Smooth muscle cell (in vitro differentiated cells): ENCODE data around the gene SERTAD3. TPM values are rescaled to one million over a fixed set of nuclear protein-coding genes. Genes with fewer than 3 reads are reported as not detected.

Experiments
- DNase-seq: peaks from one replicate; lab custom pipeline; 2025; ENCODE audit not compliant: unreplicated experiment; lab: John Stamatoyannopoulos, UW
- H2AFZ ChIP-seq: fragments of 200-600 bp; sonication (generic); 2 replicates; pipeline ENCODE4 v1.6.0; 2016; ENCODE audit warnings: antibody characterized with exemption, low read depth, mild to moderate bottlenecking
- H3F3A ChIP-seq: fragments of 200-600 bp; sonication (generic); 2 replicates; pipeline ENCODE4 v1.6.0; 2017; ENCODE audit warnings: antibody characterized with exemption, low read depth
- H3K27ac ChIP-seq: fragments of 200-600 bp; sonication (generic); 2 replicates; pipeline ENCODE4 v1.5.1; 2016; ENCODE audit warnings: low read depth, mild to moderate bottlenecking
- H3K27me3 ChIP-seq: fragments of 200-600 bp; sonication (generic); 2 replicates; pipeline ENCODE4 v1.6.1; 2016; ENCODE audit warnings: low read depth, mild to moderate bottlenecking
- H3K36me3 ChIP-seq: fragments of 200-600 bp; sonication (generic); 2 replicates; pipeline ENCODE4 v1.5.1; 2016; ENCODE audit warnings: low read depth
- H3K4me1 ChIP-seq: fragments of 200-600 bp; sonication (generic); 2 replicates; pipeline ENCODE4 v1.5.1; 2016; ENCODE audit warnings: low read depth
- H3K4me2 ChIP-seq: fragments of 200-600 bp; sonication (generic); 2 replicates; pipeline ENCODE4 v1.6.0; 2016; ENCODE audit warnings: mild to moderate bottlenecking
- H3K4me3 ChIP-seq: fragments of 200-600 bp; sonication (generic); 2 replicates; pipeline ENCODE4 v1.5.1; 2016; ENCODE audit warnings: mild to moderate bottlenecking
- H3K79me2 ChIP-seq: fragments of 200-600 bp; sonication (generic); 2 replicates; pipeline ENCODE4 v1.6.0; 2016; ENCODE audit warnings: low read depth, mild to moderate bottlenecking
- H3K9ac ChIP-seq: fragments of 200-600 bp; sonication (generic); 2 replicates; pipeline ENCODE4 v1.6.0; 2016; ENCODE audit warnings: low read depth
- H3K9me3 ChIP-seq: fragments of 200-600 bp; sonication (generic); replicated peaks from 2 replicates; pipeline ENCODE4 v1.5.1; 2016; ENCODE audit warnings: low read depth
- H4K20me1 ChIP-seq: fragments of 200-600 bp; sonication (generic); 2 replicates; pipeline ENCODE4 v1.6.0; 2016; ENCODE audit warnings: low read depth
- WGBS: methylation state at CpG from one replicate; pipeline ENCODE4 v1.1.7; 2016; ENCODE audit warnings: low lambda C conversion rate; 5-methylcytosine and 5-hydroxymethylcytosine counted together
- polyA plus RNA-seq: library from polyadenylated mRNA; unstranded; fragments of >200 nt; fragmentation: Nextera tagmentation; extraction: Ambion mirVana; gene quantifications from 2 replicates; pipeline ENCODE4 v1.2.1, GENCODE V29; 2016
- total RNA-seq: library from RNA; depleted of rRNA; stranded (reverse); fragments of >200 nt; gene quantifications from 2 replicates; pipeline ENCODE4 v1.2.3, GENCODE V29; 2014
- TF ChIP-seq, protein P1 (sequence below): fragments of 200-600 bp; sonication (generic); IDR thresholded peaks from 2 replicates; pipeline ENCODE4 v1.5.1; 2017; ENCODE audit warnings: borderline replicate concordance, mild to moderate bottlenecking, antibody characterized with exemption; ENCODE audit not compliant: insufficient read depth, poor library complexity, severe bottlenecking

SERTAD3 gene
- total and polyA plus RNA-seq, 2 experiments from 2014 or later, result 43.1 to 82.9 TPM

DNA sequence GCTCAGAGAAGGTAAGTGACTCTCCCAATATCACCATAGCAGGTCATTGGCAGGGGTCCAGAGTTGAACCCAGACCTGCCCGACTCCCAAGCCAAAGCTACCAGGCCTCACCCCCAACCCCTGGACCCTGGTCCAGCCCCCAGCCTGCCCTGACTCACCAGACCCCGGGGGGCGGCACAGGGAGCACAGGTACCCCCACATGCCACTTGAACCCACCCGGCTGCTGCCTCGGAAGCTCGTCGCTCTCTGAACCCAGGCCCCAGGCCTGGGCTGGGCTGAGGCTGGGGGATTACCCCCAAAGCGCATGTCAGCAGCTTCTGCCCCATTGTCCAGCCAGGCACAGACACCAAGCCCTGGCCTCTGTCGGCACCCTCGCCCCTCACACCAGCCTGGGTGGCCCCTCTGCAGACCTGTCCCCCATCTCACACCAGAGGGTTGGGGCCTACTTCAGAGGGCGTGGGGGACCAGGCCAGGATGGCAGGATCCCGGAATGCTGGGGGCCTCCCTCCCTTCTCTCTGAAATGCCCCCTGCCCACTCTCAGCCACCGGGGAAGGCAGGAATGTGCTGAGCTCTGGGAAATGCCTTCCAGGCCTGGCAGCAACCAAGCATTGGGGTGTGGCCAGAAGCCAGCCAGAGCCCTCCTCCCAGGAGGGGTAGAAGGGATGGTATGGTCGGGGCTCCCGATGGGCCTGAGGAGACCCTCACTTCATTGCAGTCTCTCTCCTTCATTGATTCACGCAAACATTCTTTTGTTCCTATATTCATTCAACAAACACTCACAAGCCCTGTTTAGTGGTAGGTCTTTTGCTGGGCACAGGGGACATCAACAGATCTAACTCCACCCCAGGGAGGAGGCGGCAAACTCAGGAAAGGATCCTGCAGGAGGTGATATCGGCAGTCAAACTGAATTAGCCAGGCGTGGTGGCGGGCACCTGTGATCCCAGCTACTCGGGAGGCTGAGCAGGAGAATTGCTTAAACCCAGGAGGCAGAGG is 29.3 kb downstream of the SERTAD3 start:
- WGBS, result 84% methylated on average over 21 of the region's 21 CpGs
- H3K4me3 ChIP-seq, result no peak overlapping the region
- no peak for DNase-seq
- peaks cover 11% of the 10 kb centered on the region for H3K4me1 ChIP-seq
- H3K9ac ChIP-seq, result no peak overlapping the region
- no peaks in the 10 kb centered on the region for H3K79me2 ChIP-seq
- H3K27me3 ChIP-seq, result no peaks in the 10 kb centered on the region
- no peak overlapping the region for H3K27ac ChIP-seq
- no peaks in the 10 kb centered on the region for H3K9me3 ChIP-seq
- H2AFZ ChIP-seq, result no peak overlapping the region
- no peaks in the 10 kb centered on the region for H4K20me1 ChIP-seq
- no peak overlapping the region for H3K4me2 ChIP-seq
- TF ChIP-seq, protein P1, sequence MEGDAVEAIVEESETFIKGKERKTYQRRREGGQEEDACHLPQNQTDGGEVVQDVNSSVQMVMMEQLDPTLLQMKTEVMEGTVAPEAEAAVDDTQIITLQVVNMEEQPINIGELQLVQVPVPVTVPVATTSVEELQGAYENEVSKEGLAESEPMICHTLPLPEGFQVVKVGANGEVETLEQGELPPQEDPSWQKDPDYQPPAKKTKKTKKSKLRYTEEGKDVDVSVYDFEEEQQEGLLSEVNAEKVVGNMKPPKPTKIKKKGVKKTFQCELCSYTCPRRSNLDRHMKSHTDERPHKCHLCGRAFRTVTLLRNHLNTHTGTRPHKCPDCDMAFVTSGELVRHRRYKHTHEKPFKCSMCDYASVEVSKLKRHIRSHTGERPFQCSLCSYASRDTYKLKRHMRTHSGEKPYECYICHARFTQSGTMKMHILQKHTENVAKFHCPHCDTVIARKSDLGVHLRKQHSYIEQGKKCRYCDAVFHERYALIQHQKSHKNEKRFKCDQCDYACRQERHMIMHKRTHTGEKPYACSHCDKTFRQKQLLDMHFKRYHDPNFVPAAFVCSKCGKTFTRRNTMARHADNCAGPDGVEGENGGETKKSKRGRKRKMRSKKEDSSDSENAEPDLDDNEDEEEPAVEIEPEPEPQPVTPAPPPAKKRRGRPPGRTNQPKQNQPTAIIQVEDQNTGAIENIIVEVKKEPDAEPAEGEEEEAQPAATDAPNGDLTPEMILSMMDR, result no peak
- no peaks in the 10 kb centered on the region for H3K36me3 ChIP-seq
- H3F3A ChIP-seq, result peaks cover 16% of the 10 kb centered on the region

DNA sequence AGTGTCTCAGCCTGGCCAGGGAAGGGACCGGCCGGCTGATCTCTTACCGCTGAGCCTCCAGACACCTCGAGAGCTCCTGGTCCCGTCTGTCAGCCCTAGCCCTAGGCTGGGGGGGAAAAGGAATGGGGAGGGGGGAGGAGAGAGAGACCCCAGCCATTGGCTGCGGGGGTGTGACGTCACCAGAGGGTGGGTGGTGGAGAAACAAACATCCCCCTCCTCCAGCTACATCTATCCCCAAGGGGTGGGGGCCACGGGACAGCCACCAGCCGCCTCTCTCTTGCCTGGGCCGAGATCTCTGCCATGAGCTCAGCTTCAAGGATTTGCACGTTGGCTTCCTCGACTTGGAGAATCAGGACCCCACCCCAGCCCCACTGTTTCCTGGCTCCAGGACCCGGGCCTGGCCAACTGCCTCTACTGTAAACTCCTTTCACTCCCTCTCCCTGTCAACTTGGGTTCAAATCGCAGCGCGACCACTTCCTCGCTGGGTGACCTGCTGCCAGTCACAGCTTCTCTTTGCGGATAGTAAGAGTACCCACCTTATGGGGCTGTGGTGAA is 30.8 kb downstream of the SERTAD3 start, which contains the start of gene PRX:
Gene PRX, minus strand, starts transcription at position 88 of the 555 bp plus-strand sequence. CDS start 5,446 bp downstream, outside the sequence.
- Histone ChIP-seq H3F3A (peaks cover 16% of the 10 kb centered on the region), H2AFZ (no peak within 1 kb of the TSS), H3K9me3 (no peaks in the 10 kb centered on the region), H3K27ac (no peak within 1 kb of the TSS), H3K36me3 (no peaks in the 10 kb centered on the region), H3K4me1 (peaks cover 11% of the 10 kb centered on the region), H3K4me2 (no peak within 1 kb of the TSS), H4K20me1 (no peaks in the 10 kb centered on the region), H3K9ac (no peak within 1 kb of the TSS), H3K4me3 (no peak within 1 kb of the TSS), H3K27me3 (no peaks in the 10 kb centered on the region), H3K79me2 (no peaks in the 10 kb centered on the region)
- 30% methylated on average over 17 of the region's 18 CpGs for WGBS
- TF ChIP-seq, protein P1, result no peak
- no peak for DNase-seq

DNA sequence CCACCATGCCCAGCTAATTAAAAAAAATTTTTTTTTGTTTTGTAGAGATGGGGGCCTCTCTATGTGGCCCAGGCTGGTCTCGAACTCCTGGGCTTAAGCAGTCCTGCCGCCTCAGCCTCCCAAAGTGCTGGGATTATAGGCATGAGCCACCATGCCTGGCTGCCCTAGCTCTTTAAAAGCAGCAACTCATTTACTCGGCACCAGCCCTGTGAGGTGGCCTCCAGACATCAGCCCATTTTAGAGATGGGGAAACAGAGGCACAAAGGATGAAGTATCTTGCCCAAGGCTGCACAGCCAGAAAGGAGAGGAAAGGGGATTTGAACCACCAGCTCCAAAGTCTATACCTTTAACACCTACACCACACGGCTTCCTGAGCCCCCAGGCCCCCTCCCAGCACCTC is 31.3 kb downstream of the SERTAD3 start:
- H3K36me3 ChIP-seq, result no peaks in the 10 kb centered on the region
- no peak overlapping the region for H3K4me2 ChIP-seq
- H2AFZ ChIP-seq, result no peak overlapping the region
- no peaks in the 10 kb centered on the region for H4K20me1 ChIP-seq
- H3K4me1 ChIP-seq, result peaks cover 11% of the 10 kb centered on the region
- TF ChIP-seq, protein P1, result no peak
- no peak for DNase-seq
- no peaks in the 10 kb centered on the region for H3K9me3 ChIP-seq
- H3K27ac ChIP-seq, result no peak overlapping the region
- H3K4me3 ChIP-seq, result no peak overlapping the region
- no peaks in the 10 kb centered on the region for H3K27me3 ChIP-seq
- H3K79me2 ChIP-seq, result no peaks in the 10 kb centered on the region
- 75% methylated on average over 4 of the region's 4 CpGs for WGBS
- H3K9ac ChIP-seq, result no peak overlapping the region
- H3F3A ChIP-seq, result peaks cover 15% of the 10 kb centered on the region
